Lung (tissue), 12 donors: ENCODE data around the gene SUN1. TPM values are rescaled to one million over a fixed set of nuclear protein-coding genes. Genes with fewer than 3 reads are reported as not detected.

Experiments used
- ATAC-seq: fragments of 200-7000 bp; cut with Tn5 transposase; one replicate; pipeline ENCODE4 v1.9.1; 2020; ENCODE audit warnings: moderate number of reproducible peaks; ENCODE audit not compliant: insufficient read depth, low FRiP score
- DNase-seq, 3 donors: peaks; one replicate each; pipeline ENCODE4 v3.0.0-alpha.2; 2013 to 2017
- H3K27ac ChIP-seq, 2 donors: one replicate each; pipeline ENCODE4 v1.5.1; 2013; ENCODE audit warnings: mild to moderate bottlenecking in 2 of 2, moderate library complexity in 2 of 2, control low read depth in 1 of 2, inconsistent platforms in 1 of 2, low read depth in 1 of 2, low read length in 1 of 2
- H3K27me3 ChIP-seq, 3 donors: one replicate each; pipeline ENCODE4 v1.5.1; 2013; ENCODE audit warnings: low read length in 2 of 3; ENCODE audit not compliant: control insufficient read depth in 3 of 3, insufficient read depth in 3 of 3
- H3K36me3 ChIP-seq, 4 donors: one replicate each; pipeline ENCODE4 v1.5.1; 2013; ENCODE audit warnings: low read length in 4 of 4, mild to moderate bottlenecking in 1 of 4, moderate library complexity in 1 of 4; ENCODE audit not compliant: control insufficient read depth in 4 of 4, insufficient read depth in 4 of 4
- H3K4me1 ChIP-seq, 5 donors: one replicate each; pipeline ENCODE4 v1.5.1; 2013; ENCODE audit warnings: low read length in 5 of 5, mild to moderate bottlenecking in 2 of 5, moderate library complexity in 1 of 5; ENCODE audit not compliant: control insufficient read depth in 5 of 5, insufficient read depth in 5 of 5
- H3K4me3 ChIP-seq: one replicate; pipeline ENCODE4 v1.5.1; 2013; ENCODE audit warnings: mild to moderate bottlenecking, control low read depth, moderate library complexity
- H3K9ac ChIP-seq, 2 donors: one replicate each; pipeline ENCODE4 v1.5.1; 2013; ENCODE audit warnings: low read length in 2 of 2, control low read depth in 1 of 2; ENCODE audit not compliant: insufficient read depth in 1 of 2
- H3K9me3 ChIP-seq, 4 donors: one replicate each; pipeline ENCODE4 v1.5.1; 2013; ENCODE audit warnings: low read length in 3 of 4, mild to moderate bottlenecking in 1 of 4, moderate library complexity in 1 of 4; ENCODE audit not compliant: control insufficient read depth in 4 of 4, insufficient read depth in 3 of 4
- WGBS, 2 donors: extraction: QIAGEN DNeasy Blood & Tissue Kit; methylation state at CpG; one replicate each; pipeline ENCODE4 v1.1.7; 2013; 5-methylcytosine and 5-hydroxymethylcytosine counted together
- polyA plus RNA-seq, 2 donors: library from polyadenylated mRNA; stranded (reverse); fragments of 200-250 nt; gene quantifications; one replicate each; pipeline ENCODE4 v1.2.1, GENCODE V29; 2013
- total RNA-seq, 2 donors: library from RNA; depleted of rRNA in 1 of 2; stranded (reverse); fragments of >200 nt in 1 of 2; gene quantifications; one replicate each; pipeline ENCODE4 v1.2.1, GENCODE V29; 2014 to 2021
- TF ChIP-seq, protein P1 (sequence below): IDR thresholded peaks from 2 replicates; pipeline ENCODE4 v1.5.1; 2012; ENCODE audit warnings: mild to moderate bottlenecking; ENCODE audit errors: control extremely low read depth, extremely low read depth
- donor health status: control.
- donor health status: control.
- donor health status: Bipolar disorder and iron deficiency.
- donor health status: healthy.
- donor health status: DM: yes; HTN: yes; CAD: no.

SUN1 gene
- total and polyA plus RNA-seq, 4 donors, result 69.6 to 349 (median 104) TPM

DNA sequence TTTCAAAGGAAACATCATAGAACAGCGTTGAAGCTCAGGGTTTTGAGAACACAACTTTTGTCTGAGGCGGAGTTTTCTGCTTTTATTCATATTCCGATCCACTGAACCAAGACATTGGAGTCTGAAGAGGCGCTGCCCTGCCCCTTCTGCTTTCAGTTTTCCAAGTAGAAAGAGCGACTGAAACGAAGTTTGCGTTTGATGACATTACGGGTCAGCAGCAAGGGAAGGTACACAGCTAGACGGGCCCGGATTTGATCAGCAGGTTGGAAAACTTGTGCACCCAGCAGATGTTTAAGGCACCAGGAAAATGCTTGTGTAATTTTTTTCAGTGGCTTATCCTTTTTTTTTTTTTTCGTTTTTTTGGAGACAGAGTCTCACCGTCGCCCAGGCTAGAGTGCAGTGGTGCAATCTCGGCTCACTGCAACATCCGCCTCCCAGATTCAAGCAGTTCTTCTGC, 720 bp downstream of the SUN1 start:
- no peak for DNase-seq
- H3K4me3 ChIP-seq, result no peak overlapping the region
- H3K27me3 ChIP-seq, result no peaks in the 10 kb centered on the region
- H3K27ac ChIP-seq, result peak overlapping the region; percentile 82 to 93
- H3K4me1 ChIP-seq, result peaks cover 3 to 27% (median 7%) of the 10 kb centered on the region in 5 donors
- ATAC-seq, result no peak
- no peaks in the 10 kb centered on the region for H3K9me3 ChIP-seq
- 89 to 92% methylated on average over 15 of the region's 15 CpGs for WGBS, 2 donors
- H3K9ac ChIP-seq, result no peak overlapping the region
- H3K36me3 ChIP-seq, result peaks cover 0 to 15% (median 5%) of the 10 kb centered on the region in 4 donors
- TF ChIP-seq, protein P1, sequence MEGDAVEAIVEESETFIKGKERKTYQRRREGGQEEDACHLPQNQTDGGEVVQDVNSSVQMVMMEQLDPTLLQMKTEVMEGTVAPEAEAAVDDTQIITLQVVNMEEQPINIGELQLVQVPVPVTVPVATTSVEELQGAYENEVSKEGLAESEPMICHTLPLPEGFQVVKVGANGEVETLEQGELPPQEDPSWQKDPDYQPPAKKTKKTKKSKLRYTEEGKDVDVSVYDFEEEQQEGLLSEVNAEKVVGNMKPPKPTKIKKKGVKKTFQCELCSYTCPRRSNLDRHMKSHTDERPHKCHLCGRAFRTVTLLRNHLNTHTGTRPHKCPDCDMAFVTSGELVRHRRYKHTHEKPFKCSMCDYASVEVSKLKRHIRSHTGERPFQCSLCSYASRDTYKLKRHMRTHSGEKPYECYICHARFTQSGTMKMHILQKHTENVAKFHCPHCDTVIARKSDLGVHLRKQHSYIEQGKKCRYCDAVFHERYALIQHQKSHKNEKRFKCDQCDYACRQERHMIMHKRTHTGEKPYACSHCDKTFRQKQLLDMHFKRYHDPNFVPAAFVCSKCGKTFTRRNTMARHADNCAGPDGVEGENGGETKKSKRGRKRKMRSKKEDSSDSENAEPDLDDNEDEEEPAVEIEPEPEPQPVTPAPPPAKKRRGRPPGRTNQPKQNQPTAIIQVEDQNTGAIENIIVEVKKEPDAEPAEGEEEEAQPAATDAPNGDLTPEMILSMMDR, result no peak

DNA sequence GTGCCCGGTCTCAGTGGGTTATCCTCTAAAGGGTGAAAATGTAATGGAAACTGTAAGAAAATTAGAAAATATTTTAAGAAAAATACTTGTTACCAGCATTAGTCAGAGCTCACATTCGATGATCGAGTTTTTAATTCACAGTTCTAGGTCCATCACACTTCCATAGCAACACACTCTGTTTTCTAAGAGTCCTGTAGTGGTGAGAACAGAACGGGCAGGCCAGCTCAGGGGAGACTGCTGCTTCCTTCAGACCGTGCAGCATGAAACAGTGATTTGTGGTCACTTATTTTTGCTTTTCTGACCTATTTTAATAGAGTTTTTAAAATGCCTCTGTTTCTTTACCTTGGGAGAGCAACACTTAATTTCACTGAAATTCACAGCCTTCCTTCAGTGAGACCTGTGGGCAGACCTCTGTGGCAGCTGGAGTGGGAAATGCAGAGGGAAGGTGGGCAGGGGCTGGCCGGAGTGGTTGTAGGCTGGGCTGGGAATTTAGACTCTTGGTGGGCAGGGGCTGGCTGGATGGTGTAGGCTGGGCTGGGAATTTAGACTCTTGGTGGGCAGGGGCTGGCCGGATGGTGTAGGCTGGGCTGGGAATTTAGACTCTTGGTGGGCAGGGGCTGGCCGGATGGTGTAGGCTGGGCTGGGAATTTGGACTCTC, 1.5 kb downstream of the SUN1 start:
- TF ChIP-seq, protein P1, result no peak
- ATAC-seq (no peak), DNase-seq (no peak)
- Histone ChIP-seq H3K4me3 (no peak overlapping the region), H3K27ac (peak overlapping the region; percentile 58 to 93), H3K9ac (no peak overlapping the region), H3K9me3 (no peaks in the 10 kb centered on the region), H3K27me3 (no peaks in the 10 kb centered on the region), H3K4me1 (peaks cover 3 to 27% (median 7%) of the 10 kb centered on the region in 5 donors), H3K36me3 (peaks cover 0 to 13% (median 5%) of the 10 kb centered on the region in 4 donors)
- 83 to 95% methylated on average over 8 of the region's 8 CpGs for WGBS, 2 donors

DNA sequence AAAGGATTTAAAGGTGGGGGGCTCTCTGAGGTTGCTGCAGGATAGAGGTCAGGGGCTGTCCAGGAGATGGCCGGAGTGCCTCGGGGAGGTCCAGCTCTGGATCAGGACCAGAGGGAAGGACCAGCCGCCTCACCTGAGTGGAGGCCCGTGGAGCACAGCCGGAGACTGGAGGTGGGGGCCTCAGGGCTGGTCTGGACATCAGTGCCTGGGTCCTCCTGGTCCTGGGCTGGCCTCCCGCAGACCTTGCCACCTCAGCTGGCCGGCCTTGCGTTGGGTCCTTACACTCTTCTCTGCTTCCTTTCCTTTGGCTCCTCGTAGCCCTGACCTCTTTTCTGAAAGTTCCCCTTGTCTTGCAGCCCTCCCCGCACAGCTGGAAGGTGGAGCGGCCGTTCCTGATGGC, 2.0 kb downstream of the SUN1 start:
- Histone ChIP-seq H3K4me3 (no peak overlapping the region), H3K9ac (no peak overlapping the region), H3K9me3 (no peaks in the 10 kb centered on the region), H3K27ac (peak overlapping the region in 1 of 2 donors; percentile 37), H3K36me3 (peaks cover 0 to 17% (median 10%) of the 10 kb centered on the region in 4 donors), H3K4me1 (peaks cover 3 to 25% (median 7%) of the 10 kb centered on the region in 5 donors), H3K27me3 (no peaks in the 10 kb centered on the region)
- WGBS, 2 donors, result 92 to 96% methylated on average over 12 of the region's 12 CpGs
- ATAC-seq (no peak), DNase-seq (no peak)
- TF ChIP-seq, protein P1, result no peak
